ENCODE measurements around the gene NLGN4Y.

Gene NLGN4Y

GRCh38 chrY:14748329-14748728 lies 224.0 kb downstream of the NLGN4Y start:
- DNase-seq (ENCODE audit: low spot score) = no peak
- TF ChIP-seq, protein P1, sequence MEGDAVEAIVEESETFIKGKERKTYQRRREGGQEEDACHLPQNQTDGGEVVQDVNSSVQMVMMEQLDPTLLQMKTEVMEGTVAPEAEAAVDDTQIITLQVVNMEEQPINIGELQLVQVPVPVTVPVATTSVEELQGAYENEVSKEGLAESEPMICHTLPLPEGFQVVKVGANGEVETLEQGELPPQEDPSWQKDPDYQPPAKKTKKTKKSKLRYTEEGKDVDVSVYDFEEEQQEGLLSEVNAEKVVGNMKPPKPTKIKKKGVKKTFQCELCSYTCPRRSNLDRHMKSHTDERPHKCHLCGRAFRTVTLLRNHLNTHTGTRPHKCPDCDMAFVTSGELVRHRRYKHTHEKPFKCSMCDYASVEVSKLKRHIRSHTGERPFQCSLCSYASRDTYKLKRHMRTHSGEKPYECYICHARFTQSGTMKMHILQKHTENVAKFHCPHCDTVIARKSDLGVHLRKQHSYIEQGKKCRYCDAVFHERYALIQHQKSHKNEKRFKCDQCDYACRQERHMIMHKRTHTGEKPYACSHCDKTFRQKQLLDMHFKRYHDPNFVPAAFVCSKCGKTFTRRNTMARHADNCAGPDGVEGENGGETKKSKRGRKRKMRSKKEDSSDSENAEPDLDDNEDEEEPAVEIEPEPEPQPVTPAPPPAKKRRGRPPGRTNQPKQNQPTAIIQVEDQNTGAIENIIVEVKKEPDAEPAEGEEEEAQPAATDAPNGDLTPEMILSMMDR (IDR thresholded peaks at IDR 0.05; ENCODE audit: extremely low read depth, missing control alignments) = no peak

DNA sequence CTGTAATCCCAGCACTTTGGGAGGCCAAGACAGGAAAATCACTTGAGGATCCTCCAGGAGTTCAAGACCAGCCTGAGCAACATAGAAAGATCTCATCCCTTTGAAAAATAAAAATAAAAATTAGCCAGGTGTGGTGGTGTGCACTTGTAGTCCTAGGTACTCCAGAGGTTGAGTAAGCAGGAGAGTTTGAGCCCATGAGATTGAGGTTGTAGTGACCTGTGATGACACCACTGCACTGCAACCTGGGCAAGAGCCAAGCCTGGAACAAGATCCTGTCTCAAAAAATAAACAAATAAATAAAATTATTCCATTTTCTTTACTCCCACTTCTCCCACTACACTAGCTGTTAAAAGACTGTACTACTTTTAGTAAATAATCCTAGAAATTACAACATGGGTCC lies 231.2 kb downstream of the NLGN4Y start:
- no peak for DNase-seq (ENCODE audit: low spot score)
- TF ChIP-seq, protein P1 (IDR thresholded peaks at IDR 0.05; ENCODE audit: extremely low read depth, missing control alignments) = no peak

- TF ChIP-seq, protein P1 (IDR thresholded peaks at IDR 0.05; ENCODE audit: extremely low read depth, missing control alignments) = no peak
- no peak for DNase-seq (ENCODE audit: low spot score)
Measured at GRCh38 chrY:14762903-14763302, 238.6 kb downstream of the NLGN4Y start.

- DNase-seq (ENCODE audit: low spot score) = no peak
- TF ChIP-seq, protein P1 (IDR thresholded peaks at IDR 0.05; ENCODE audit: extremely low read depth, missing control alignments) = no peak
Measured at GRCh38 chrY:14763600-14763999, 239.3 kb downstream of the NLGN4Y start.

DNA sequence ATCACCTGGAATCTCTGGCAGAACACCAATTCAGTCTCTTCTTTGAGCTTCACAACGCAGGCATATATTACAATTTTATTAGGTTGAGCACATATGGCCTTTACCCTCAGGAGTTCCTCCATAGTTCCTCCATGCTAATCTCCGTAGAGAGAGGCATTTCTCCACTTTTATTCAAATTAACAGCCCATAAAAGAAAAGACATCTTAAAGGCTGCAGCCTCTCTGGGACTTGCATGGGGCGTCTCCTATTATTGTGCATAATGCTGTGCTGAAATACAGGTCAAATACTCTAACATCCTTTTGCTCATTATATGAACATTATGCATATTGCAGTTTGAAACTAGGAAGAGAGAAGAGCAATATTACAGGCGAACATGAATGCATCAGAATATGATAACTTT lies 253.9 kb downstream of the NLGN4Y start:
- DNase-seq (ENCODE audit: low spot score) = no peak
- TF ChIP-seq, protein P1 (IDR thresholded peaks at IDR 0.05; ENCODE audit: extremely low read depth, missing control alignments) = no peak

DNA sequence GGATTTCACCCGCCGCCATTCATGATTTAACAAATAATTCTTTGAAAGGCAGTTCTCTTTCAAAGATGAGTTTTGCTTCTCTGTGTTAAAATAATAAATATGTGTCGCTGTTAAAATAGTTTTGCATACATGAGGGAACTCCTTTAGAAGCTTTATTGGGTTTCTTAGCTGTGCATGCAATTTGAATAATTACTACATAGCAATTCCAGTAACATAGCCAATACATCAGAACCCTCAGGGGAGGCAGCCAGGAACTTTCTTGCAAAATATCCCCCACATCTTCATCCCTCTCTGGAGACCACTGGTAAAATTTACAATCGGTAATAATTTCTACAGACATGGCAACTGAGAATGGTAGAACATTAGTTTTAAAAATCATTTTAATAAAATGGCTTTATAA lies 268.8 kb downstream of the NLGN4Y start:
- DNase-seq (ENCODE audit: low spot score) = no peak

GRCh38 chrY:14793674-14794073 lies 269.3 kb downstream of the NLGN4Y start:
- TF ChIP-seq, protein P1 (IDR thresholded peaks at IDR 0.05; ENCODE audit: extremely low read depth, missing control alignments) = no peak
- no peak for DNase-seq (ENCODE audit: low spot score)

More for the DNA sequence above, 268.8 kb downstream of the NLGN4Y start:
- TF ChIP-seq, protein P1 (IDR thresholded peaks at IDR 0.05; ENCODE audit: extremely low read depth, missing control alignments) = no peak

Data from GM20000 (cell line).